NCI-H510A (cell line): Measurements from ENCODE around the gene RSPH1.
"Not testable (repeated sequence)": the region's sequence is repeated elsewhere in the genome, so short reads cannot be mapped to it uniquely, and the experiment has no call there.

ENCODE experiments used
- DNase-seq: peaks from one replicate; lab custom pipeline; 2025; lab: John Stamatoyannopoulos, UW

RSPH1 gene

GRCh38 chr21:42486072-42486471 is 10.0 kb downstream of the RSPH1 start:
- DNase-seq: no peak

DNA sequence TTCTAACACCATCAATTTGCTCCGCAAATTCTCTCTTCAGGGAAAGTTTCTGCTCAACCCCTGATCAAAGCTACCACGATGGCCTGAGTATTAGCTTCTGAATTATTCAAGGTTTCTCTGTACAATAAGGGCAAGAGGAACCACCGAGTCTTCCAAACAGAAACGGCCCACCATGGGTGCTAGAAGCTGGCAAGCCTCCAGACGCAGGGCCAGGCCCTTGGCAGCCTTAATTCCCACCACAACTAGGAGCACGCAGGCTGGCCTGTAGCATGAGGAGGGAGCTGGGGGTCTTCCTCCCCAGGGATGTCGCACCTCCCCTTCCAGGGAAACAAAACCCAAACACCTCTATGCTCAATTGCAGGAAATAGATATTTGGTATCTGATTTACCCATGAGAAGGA is 11.1 kb downstream of the RSPH1 start:
- DNase-seq: no peak

- DNase-seq: no peak
Observed at GRCh38 chr21:42481169-42481568, 14.9 kb downstream of the RSPH1 start.

GRCh38 chr21:42480736-42481135 is 15.3 kb downstream of the RSPH1 start:
- no peak for DNase-seq

GRCh38 chr21:42479582-42479981 is 16.4 kb downstream of the RSPH1 start:
- DNase-seq: no peak

DNA sequence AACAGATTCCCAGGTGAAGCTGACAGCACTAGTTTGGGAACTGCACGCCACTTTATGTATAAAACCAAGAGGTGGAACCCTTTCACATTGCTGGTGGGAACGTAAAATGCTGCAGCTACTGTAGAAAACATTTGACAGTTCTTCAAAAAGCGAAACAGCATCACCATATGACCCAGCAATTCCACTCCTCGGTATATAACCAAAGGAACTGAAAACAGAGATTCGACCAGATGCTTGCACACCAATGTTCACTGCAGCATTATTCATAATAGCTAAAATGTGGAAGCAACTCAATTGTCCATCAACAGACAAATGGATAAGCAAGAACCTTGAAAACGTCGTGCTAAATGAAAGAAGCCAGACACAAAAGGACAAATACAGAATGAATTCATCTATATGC is 17.5 kb downstream of the RSPH1 start:
- no peak for DNase-seq

GRCh38 chr21:42476388-42477331 is 19.4 kb downstream of the RSPH1 start:
- DNase-seq: no peak

DNA sequence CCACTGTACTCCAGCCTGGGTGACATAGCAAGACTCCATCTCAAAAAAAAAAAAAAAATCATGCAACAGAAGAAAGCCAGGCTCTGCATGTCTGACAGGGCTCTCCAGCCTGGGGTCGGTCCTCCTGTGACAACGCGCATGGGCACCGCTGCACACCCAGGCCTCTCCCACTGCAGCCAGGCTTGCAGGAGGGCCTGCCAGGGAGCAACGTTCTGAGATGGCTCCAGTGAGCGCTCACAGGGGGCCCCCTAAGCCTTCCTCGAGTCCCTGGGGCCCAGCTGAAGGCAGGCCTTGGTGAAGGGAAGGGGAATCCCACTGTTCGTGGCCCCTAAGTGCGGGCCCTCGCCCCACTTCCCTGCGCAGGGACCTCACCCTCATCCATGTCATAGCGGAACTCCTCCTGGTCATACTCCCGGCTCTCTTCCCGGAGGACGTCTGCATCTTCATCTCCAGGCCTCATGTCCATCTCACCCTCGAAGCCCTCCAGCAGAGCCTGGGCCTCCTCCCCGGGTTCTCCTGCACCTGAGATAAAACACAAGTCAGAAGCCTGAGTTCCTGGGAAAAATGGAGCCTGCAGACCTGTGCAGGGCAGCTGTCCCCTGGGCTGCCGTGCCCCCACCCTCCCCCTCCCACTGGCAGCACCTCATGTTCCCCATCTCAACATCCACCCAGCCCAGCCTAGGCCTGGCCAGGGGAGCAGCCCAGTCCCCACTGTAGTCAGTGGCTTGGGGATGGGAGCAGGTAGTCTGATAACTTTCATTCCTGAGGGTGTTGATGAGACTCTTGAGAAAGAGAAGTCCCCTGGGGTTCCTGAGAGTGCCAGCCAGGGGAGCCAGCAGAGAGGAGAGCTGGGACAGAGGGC is 20.3 kb downstream of the RSPH1 start:
- no peak for DNase-seq

DNA sequence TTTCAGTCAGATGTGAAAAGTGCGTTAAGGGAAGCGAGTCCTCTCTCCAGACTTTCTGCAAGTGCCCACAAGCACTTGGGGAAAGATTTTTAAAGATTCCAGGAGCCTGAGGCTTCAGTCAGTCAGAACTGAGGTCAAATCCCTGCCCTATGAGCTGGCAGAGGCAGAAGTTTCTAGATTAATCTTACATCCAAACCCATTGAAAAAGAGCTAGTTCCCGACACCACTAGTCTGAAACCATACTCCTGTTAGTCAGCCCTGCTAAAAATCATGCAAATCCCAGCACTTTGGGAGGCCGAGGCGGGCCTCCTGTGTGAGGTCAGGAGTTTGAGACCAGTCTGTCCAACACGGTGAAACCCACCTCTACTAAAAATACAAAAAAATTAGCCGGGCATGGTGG is 21.0 kb downstream of the RSPH1 start:
- DNase-seq: no peak

- DNase-seq: no peak
Observed at GRCh38 chr21:42474043-42474831, 21.8 kb downstream of the RSPH1 start.

- no peak for DNase-seq
Observed at GRCh38 chr21:42473498-42474042, 22.5 kb downstream of the RSPH1 start.

DNA sequence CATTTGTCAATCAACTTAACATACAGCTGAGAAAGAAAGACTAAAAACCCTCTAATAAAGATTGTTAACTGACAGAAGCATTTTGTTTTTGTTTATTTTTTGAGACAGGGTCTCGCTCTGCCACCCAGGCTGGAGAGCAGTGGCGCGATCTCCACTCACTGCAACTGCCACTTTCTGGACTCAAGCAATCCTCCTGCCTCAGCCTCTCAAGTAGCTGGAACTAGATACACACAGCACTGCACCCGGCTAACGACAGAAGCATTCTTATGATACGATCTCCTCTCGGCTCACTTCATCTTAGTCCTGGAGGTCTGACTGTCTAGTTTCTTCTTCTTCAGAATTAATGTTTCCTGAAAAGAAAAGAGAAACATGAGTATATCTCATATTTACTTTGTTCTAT is 23.5 kb downstream of the RSPH1 start:
- no peak for DNase-seq

DNA sequence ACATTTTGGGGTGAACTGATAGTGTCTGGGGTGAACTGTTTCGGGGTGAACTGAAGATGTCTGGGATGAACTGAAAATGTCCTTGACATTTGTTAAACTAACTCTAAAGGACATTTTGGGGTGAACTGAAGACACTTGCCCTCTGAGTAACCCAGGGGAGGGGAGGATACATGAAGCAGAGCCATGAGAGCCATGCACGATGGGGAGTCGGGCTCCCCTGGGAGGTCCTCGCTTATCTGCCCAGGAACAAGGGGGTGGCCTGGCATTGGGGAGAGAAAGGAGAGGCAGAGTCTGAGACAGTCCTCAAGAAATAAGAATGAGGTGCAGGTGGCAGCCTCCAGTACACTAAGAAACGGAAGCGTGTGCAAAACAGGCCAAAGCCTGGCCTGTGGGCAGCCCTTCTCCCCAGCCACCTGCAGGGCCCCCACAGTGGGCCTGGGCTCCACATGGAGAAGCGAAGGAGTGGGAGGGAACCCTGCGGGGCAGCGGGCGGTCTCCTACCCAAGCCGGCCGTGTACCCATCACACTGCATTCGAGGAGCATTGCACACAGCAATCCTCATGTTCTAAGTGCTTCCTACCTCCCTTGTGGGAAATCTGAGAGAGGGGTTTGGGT is 24.2 kb downstream of the RSPH1 start:
- no peak for DNase-seq

GRCh38 chr21:42471206-42471605 is 24.8 kb downstream of the RSPH1 start:
- DNase-seq: no peak

GRCh38 chr21:42469726-42470125 is 26.3 kb downstream of the RSPH1 start:
- not testable (repeated sequence) for DNase-seq

DNA sequence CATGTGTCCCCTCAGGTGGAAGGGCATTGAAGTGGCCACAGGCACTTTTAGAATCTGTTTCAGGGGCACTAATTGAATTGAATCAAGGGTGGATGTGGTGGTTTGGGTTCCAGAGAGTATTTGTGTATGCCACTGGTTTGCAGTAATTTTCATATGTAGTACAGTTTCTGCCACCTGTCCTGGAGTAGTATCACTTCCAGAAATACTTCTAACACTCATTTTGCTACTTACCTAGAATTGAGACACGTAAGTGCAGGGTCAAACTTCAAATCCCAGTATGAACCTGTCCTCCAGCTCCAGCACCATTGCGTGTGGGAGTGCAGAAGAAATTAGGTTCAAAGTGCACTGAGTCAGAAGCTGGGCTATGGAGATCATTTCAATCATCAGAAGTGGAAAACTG is 26.8 kb downstream of the RSPH1 start:
- no peak for DNase-seq

DNA sequence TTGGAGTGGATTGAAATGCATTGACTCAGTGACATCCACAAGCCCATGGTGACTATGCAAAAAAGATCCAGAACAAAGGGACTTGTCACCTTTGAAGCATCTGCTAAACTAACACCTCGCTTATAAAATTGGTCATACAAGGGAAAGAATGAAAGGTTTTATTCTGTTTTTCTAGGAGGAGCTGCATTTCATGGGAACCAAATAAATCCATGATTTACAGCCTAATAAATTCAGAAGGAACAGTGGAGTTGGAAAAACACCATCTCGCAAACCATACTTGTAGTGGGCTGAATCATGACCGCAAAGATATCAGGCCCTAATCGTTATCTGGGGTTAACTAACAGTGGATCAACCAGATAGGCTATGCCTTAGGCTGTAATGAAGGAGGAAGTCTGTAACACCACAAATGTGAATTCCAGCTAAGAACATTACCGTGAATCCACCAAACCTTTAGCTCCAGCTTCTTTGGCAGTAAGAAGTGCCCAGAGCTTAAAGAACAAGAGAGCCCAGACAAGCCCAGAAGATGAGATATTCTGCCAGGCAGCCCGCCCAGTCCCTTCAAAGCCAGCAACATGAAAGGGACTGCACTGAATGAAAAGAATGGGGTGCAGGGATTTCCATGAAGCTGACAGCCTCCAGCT is 27.4 kb downstream of the RSPH1 start:
- DNase-seq: no peak

GRCh38 chr21:42467140-42467983 is 28.7 kb downstream of the RSPH1 start:
- DNase-seq: no peak

- DNase-seq: no peak
Observed at GRCh38 chr21:42466700-42467099, 29.3 kb downstream of the RSPH1 start.

DNA sequence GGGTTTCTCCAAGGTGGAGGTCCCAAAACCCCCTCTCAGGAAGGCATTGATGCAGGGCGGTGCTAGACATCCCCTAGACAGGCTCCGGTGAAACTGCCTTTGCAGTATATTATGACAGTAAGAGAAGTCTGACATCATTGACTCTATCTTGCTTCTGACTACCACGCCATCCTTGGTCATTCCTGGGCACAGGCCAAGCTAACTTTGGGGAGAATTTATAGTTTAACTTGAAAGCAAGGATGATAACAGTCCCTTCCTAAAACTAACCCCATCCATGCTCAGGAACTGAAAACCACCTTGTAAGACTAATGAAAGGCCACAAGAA is 30.3 kb downstream of the RSPH1 start:
- no peak for DNase-seq
